Heart left ventricle (tissue), 13 donors: ENCODE results near the gene RPL18A.

Experiments
- CTCF ChIP-seq, 12 donors: fragments of 200-600 bp; sonication (generic) in 4 of 12; IDR thresholded peaks; one replicate each; pipeline versions ENCODE4 v1.5.0 to v1.8.0; 2018 to 2022; ENCODE audit warnings: antibody characterized with exemption in 12 of 12, mild to moderate bottlenecking in 5 of 12
- POLR2A ChIP-seq, 2 donors: fragments of 450-650 bp; IDR thresholded peaks; one replicate each; pipeline ENCODE4 v1.6.1; 2017; ENCODE audit warnings: antibody characterized with exemption in 2 of 2, mild to moderate bottlenecking in 2 of 2, moderate library complexity in 2 of 2
- donor health status: ischemic (EF 13 %, LVEDD 7.1; RV severe dilation, severe dysfunction).
- donor health status: DM: no; HTN: yes; CAD: no.
- donor health status: DM: no; HTN: no; CAD: no.
- donor health status: ischemic (EF 25% LVEDD 6.9; RV normal size, moderate dysfunction).
- donor health status: ischemic (EF 25% LVEDD 5.7; RV mildly dilated, moderate dysfunction).
- donor health status: ischemic (EF 35%, LVEDD 5.7; RV mildly dilated, moderate dysfunction).
- donor health status: nonischemic (EF 11% LVEDD 7.7; RV severe dilation, severe dysfunction).
- donor health status: DM: yes; HTN: yes; CAD: no.
- donor health status: PGD.
- donor health status: ischemic (EF 29% LVEDD 5.4; RV normal size, mild dysfunction).
- donor health status: nonischemic (EF 23%, LVEDD 6.1; RV moderate dilation, normal function).

- TF ChIP-seq CTCF (IDR thresholded peaks at IDR 0.05) (no peak), POLR2A (IDR thresholded peaks at IDR 0.05) (no peak)
These were observed 19.8 kb downstream of the RPL18A start for GRCh38 chr19:17879466-17879865.
